Hematopoietic multipotent progenitor cell treated with erythropoietin and hydrocortisone succinate and interleukin-3 and kit ligand, for 8 days (in vitro differentiated cells): ENCODE measurements around the gene PAMR1.

ENCODE experiments used
- DNase-seq: peaks from one replicate; pipeline ENCODE4 v3.0.0-alpha.2; 2015

Gene PAMR1

GRCh38 chr11:35393098-35393497 is 132.3 kb downstream of the PAMR1 start:
- DNase-seq: no peak

DNA sequence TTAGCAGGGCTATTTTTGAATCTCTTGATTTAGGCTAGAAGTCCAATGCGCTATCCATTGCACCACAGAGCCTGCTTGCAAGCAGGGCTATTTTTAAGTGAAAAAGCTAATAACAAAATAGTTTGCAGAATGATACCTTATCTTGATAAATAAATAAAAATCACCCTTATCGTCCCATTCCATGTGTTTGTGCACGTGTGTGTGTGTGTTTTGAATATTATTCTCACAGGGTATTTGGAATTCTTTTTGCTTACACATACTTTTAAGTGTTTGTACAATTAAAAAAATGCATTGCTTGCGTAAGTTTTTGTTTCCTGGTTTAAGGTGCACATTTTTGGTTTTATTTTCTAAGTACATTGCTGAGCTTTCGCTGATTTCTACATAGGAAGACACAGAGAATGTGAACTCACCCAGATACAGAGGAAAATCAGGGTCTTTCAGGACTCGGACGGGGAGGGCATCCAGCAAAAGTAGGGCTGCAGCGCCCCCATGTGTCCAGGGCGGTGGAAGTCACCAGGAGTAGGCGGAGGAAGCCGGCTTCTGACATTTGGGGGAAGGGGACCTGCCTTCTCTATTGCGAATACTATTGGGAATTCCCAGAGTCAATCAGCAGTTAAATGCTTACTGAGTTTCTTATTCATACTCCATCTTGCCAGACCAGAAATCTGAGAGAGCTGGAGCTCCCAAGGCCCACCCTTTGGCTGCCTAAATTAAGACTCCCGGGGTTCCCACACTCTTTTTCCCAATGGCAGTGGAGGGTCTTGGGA is 133.3 kb downstream of the PAMR1 start:
- DNase-seq: peak; percentile 49

DNA sequence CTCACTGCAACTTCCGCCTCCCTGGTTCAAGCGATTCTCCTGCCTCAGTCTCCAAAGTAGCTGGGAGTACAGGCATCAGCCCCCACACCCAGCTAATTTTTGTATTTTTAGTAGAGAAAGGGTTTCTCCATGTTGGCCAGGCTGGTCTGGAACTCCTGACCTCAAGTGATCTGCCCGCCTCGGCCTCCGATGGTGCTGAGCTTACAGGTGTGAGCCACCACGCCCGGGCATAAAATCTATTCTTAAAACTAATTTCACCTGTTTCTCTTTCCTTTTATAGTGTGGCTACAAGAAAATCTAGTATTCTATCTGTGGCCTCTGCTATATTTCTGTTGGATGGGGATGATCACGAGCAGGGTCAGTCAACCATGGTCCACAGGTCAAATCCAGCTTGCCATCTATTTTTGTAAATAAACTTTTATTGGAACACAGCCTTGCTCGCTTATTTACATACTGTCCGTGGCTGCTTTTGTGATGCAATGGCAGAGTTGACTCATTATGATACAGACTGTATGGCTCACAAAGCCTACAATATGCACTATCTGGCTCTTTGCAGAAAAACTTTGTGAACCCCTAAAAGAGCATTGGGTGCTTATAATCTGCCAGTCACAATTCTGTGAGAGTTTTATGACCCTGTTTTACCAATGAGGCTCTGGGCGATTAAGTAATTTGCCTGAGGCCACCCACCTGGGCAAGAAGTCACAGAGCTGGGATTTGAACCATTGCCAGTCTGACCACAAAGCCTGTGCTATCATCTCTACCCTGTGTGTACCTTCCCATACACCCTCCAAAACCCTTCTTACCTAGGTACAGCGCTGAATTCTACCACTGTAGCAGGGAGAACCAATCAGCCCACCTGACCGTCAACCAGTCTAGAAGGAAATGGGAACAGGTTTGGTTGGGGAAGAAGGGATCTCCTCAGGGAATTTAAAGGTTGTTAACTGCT is 134.4 kb downstream of the PAMR1 start:
- DNase-seq: no peak

- DNase-seq: no peak
Measured at GRCh38 chr11:35389897-35390465, 135.4 kb downstream of the PAMR1 start.

- no peak for DNase-seq
Measured at GRCh38 chr11:35389112-35389511, 136.3 kb downstream of the PAMR1 start.

- DNase-seq: no peak
Measured at GRCh38 chr11:35388061-35388460, 137.4 kb downstream of the PAMR1 start.

DNA sequence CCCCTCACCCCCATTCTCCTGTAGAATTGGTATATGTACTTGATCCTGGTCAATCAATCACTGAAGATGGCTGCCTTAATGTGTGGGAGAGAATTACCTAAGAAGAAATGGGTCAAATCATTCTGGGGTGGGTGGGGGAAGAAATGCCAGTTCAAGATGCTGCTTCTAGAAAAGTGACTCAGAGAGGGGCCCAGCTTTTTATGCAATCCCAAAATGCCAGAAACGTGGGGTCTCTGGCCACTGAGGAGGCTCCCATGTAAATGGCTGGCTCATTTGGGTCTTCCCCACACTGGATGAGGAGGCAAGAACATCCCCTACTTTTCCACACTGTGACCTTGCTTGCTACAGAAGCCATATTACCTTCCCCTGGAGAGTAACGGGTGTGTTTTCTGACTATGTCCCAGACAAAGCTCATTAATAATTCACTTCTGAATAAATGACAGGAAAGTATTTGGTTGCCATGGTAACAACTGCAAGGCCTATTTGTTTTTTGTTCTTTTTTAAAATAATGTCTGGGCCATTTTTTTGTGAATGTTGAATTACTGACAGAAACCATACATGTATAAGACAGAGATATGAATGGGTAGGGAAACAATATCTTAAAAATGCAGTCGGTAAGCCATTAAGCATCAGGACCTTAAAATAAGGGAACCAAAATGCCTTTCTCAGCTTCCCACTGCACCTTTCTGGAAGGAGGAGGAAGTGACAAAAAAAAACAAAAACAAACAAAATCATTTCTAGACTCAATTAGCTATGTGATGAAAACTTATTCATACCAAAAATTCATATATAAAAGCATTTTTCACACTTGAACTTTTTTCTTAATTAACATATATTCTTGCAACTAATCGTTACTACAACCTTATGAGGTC is 138.1 kb downstream of the PAMR1 start:
- DNase-seq: no peak

DNA sequence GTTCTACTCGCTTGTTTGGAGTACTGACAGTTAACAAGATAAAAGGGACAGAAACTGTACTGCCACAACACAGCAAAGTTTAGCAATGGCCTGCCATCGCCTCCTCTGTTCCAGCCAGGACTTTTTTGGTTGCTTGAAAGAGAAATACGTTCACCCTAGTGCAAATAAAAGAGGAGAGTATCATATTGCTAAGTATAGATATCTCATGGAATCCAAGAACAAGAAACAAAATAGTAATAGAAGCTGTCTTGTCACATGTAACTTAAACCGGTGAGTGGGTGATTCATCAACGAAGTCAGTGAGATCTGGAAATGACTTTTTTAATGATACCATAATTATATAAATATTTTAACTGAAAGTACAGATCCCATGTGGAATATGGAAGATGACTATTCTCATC is 141.5 kb downstream of the PAMR1 start:
- DNase-seq: no peak
